ENCODE results near the gene CHAF1A. TPM values are rescaled to one million over a fixed set of nuclear protein-coding genes. Genes with fewer than 3 reads are reported as not detected.
A peak's percentile ranks its signal among the peaks of the same experiment; 100 is the strongest.

The CHAF1A gene
- total RNA-seq, 1 experiment from 2014 or later: 161 TPM

DNA sequence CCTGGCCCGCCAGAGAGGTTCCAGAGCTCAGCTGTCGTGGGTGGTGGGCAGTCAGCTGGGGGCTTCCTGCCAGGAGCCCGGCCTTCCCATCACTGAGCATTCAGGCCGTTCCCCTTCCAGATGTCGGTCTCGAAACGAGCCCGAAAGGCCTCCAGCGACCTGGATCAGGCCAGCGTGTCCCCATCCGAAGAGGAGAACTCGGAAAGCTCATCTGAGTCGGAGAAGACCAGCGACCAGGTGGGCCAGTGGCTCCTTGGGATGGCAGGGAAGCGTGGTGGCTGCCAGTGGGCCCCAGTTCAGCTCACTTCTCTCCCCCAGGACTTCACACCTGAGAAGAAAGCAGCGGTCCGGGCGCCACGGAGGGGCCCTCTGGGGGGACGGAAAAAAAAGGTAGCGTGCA lies 89.0 kb downstream of the CHAF1A start:
- ChIA-PET CTCF (no interaction called here), POLR2A (no interaction called here)
- Mint-ChIP-seq H3K36me3 (peaks cover 28% of the 10 kb centered on the region), H3K4me1 (no peaks in the 10 kb centered on the region), H3K27ac (no peak overlapping the region), H3K27me3 (ENCODE audit: low read depth) (no peaks in the 10 kb centered on the region), H3K4me3 (no peak overlapping the region), H3K9me3 (no peaks in the 10 kb centered on the region)
- TF ChIP-seq, protein P1, sequence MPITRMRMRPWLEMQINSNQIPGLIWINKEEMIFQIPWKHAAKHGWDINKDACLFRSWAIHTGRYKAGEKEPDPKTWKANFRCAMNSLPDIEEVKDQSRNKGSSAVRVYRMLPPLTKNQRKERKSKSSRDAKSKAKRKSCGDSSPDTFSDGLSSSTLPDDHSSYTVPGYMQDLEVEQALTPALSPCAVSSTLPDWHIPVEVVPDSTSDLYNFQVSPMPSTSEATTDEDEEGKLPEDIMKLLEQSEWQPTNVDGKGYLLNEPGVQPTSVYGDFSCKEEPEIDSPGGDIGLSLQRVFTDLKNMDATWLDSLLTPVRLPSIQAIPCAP (CRISPR knock-in tag; IDR thresholded peaks at IDR 0.05): no peak
- TF ChIP-seq, protein P2, sequence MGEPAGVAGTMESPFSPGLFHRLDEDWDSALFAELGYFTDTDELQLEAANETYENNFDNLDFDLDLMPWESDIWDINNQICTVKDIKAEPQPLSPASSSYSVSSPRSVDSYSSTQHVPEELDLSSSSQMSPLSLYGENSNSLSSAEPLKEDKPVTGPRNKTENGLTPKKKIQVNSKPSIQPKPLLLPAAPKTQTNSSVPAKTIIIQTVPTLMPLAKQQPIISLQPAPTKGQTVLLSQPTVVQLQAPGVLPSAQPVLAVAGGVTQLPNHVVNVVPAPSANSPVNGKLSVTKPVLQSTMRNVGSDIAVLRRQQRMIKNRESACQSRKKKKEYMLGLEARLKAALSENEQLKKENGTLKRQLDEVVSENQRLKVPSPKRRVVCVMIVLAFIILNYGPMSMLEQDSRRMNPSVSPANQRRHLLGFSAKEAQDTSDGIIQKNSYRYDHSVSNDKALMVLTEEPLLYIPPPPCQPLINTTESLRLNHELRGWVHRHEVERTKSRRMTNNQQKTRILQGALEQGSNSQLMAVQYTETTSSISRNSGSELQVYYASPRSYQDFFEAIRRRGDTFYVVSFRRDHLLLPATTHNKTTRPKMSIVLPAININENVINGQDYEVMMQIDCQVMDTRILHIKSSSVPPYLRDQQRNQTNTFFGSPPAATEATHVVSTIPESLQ (CRISPR knock-in tag; IDR thresholded peaks at IDR 0.05): no peak
- TF ChIP-seq CBFB (CRISPR knock-in tag; IDR thresholded peaks at IDR 0.05; ENCODE audit: low read depth) (no peak), GTF2I (CRISPR knock-in tag; conservative IDR thresholded peaks at IDR 0.05) (no peak)
- TF ChIP-seq, protein P3, sequence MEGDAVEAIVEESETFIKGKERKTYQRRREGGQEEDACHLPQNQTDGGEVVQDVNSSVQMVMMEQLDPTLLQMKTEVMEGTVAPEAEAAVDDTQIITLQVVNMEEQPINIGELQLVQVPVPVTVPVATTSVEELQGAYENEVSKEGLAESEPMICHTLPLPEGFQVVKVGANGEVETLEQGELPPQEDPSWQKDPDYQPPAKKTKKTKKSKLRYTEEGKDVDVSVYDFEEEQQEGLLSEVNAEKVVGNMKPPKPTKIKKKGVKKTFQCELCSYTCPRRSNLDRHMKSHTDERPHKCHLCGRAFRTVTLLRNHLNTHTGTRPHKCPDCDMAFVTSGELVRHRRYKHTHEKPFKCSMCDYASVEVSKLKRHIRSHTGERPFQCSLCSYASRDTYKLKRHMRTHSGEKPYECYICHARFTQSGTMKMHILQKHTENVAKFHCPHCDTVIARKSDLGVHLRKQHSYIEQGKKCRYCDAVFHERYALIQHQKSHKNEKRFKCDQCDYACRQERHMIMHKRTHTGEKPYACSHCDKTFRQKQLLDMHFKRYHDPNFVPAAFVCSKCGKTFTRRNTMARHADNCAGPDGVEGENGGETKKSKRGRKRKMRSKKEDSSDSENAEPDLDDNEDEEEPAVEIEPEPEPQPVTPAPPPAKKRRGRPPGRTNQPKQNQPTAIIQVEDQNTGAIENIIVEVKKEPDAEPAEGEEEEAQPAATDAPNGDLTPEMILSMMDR (IDR thresholded peaks at IDR 0.05): no peak
- TF ChIP-seq, protein P4, sequence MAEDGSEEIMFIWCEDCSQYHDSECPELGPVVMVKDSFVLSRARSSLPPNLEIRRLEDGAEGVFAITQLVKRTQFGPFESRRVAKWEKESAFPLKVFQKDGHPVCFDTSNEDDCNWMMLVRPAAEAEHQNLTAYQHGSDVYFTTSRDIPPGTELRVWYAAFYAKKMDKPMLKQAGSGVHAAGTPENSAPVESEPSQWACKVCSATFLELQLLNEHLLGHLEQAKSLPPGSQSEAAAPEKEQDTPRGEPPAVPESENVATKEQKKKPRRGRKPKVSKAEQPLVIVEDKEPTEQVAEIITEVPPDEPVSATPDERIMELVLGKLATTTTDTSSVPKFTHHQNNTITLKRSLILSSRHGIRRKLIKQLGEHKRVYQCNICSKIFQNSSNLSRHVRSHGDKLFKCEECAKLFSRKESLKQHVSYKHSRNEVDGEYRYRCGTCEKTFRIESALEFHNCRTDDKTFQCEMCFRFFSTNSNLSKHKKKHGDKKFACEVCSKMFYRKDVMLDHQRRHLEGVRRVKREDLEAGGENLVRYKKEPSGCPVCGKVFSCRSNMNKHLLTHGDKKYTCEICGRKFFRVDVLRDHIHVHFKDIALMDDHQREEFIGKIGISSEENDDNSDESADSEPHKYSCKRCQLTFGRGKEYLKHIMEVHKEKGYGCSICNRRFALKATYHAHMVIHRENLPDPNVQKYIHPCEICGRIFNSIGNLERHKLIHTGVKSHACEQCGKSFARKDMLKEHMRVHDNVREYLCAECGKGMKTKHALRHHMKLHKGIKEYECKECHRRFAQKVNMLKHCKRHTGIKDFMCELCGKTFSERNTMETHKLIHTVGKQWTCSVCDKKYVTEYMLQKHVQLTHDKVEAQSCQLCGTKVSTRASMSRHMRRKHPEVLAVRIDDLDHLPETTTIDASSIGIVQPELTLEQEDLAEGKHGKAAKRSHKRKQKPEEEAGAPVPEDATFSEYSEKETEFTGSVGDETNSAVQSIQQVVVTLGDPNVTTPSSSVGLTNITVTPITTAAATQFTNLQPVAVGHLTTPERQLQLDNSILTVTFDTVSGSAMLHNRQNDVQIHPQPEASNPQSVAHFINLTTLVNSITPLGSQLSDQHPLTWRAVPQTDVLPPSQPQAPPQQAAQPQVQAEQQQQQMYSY (CRISPR knock-in tag; IDR thresholded peaks at IDR 0.05): no peak
- TF ChIP-seq, protein P5, sequence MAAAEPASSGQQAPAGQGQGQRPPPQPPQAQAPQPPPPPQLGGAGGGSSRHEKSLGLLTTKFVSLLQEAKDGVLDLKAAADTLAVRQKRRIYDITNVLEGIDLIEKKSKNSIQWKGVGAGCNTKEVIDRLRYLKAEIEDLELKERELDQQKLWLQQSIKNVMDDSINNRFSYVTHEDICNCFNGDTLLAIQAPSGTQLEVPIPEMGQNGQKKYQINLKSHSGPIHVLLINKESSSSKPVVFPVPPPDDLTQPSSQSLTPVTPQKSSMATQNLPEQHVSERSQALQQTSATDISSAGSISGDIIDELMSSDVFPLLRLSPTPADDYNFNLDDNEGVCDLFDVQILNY (CRISPR knock-in tag; IDR thresholded peaks at IDR 0.05): no peak
- ATAC-seq: no peak
- no peak for DNase-seq (ENCODE audit: low spot score)

DNA sequence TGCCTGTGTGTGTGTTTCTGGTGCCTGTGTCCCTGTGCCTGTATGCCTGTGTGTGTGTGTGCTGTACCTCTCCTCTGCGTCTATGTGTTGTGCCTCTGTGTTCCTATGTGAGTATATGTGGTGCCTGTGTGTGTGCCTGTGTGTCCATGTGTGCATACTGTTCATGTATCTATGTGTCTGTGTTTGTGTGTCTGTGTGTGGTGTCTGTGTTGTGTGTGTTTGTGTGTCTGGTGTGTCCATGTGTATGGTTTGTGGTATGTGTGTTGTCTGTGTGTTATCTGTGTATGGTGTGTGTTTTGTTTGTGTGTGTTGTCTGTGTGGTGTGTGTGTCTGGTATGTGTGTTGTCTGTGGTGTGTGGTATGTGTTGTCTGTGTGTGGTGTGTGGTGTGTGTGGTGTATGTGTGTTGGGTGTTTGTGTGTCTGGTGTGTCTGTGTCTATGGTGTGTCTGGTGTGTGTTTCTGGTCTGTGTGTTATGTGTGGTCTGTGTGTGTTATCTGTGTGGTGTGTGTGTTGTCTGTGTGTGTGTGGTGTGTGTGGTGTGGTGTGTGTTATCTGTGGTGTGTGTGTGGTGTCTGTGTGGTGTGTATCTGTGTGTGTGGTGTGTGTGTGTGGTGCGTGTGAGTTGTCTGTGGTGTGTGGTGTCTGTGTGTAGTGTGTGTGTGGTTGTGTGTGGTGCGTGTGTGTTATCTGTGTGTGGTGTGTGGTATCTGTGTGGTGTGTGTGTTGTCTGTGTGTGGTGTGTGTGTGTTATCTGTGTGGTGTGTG lies 90.1 kb downstream of the CHAF1A start:
- Mint-ChIP-seq H3K4me3 (no peak overlapping the region), H3K27ac (no peak overlapping the region), H3K27me3 (ENCODE audit: low read depth) (no peaks in the 10 kb centered on the region), H3K4me1 (no peaks in the 10 kb centered on the region), H3K9me3 (no peaks in the 10 kb centered on the region), H3K36me3 (peaks cover 21% of the 10 kb centered on the region)
- ChIA-PET POLR2A (no interaction called here), CTCF (no interaction called here)
- ATAC-seq: no peak
- TF ChIP-seq NFE2L1 (CRISPR knock-in tag; IDR thresholded peaks at IDR 0.05): peak; percentile 24; the same call in 1 of the 2 replicates
- TF ChIP-seq, protein P6, sequence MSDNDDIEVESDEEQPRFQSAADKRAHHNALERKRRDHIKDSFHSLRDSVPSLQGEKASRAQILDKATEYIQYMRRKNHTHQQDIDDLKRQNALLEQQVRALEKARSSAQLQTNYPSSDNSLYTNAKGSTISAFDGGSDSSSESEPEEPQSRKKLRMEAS (CRISPR knock-in tag; IDR thresholded peaks at IDR 0.05): no peak
- DNase-seq (ENCODE audit: low spot score): no peak

Small RNAs within 50 kb of the gene (microRNA-seq; reads per million reads assigned to microRNA genes)
- 13.6 reads per million, percentile 32 among the genes with 10 or more reads in this experiment for gene MIR4746 (ENCODE audit: borderline number of aligned reads)

Other genes with a start within 250 kb of the CHAF1A start
- gene CREB3L3, start 249.0 kb upstream of the CHAF1A start, total RNA-seq (2021): 0.09 to 0.46 TPM in 2 of 3 replicates, not detected in the other
- 27.2 to 29.9 TPM (median 28.1 TPM) in 3 replicates for gene SIRT6, start 220.1 kb upstream of the CHAF1A start, total RNA-seq (2021)
- 11.3 to 15.0 TPM (median 14.8 TPM) in 3 replicates for gene ANKRD24, start 220.0 kb upstream of the CHAF1A start, total RNA-seq (2021)
- gene EBI3, start 173.1 kb upstream of the CHAF1A start, total RNA-seq (2021): 0.81 to 1.5 TPM (median 1.1 TPM) in 3 replicates
- gene YJU2, start 155.6 kb upstream of the CHAF1A start, total RNA-seq (2021): 24.3 to 26.5 TPM (median 25.2 TPM) in 3 replicates
- 2.0 to 3.6 TPM (median 3.4 TPM) in 3 replicates for gene SHD, start 123.4 kb upstream of the CHAF1A start, total RNA-seq (2021)
- 0.55 to 1.0 TPM (median 0.94 TPM) in 3 replicates for gene TMIGD2, start 100.3 kb upstream of the CHAF1A start, total RNA-seq (2021)
- 61.3 to 69.2 TPM (median 65.7 TPM) in 3 replicates for gene FSD1, start 98.0 kb upstream of the CHAF1A start, total RNA-seq (2021)
- gene STAP2, start 63.8 kb upstream of the CHAF1A start, total RNA-seq (2021): 18.2 to 21.1 TPM (median 20.2 TPM) in 3 replicates
- 28.3 to 37.7 TPM (median 37.4 TPM) in 3 replicates for gene MPND, start 59.1 kb upstream of the CHAF1A start, total RNA-seq (2021)
- gene SH3GL1, start 2.1 kb upstream of the CHAF1A start, total RNA-seq (2021): 89.4 to 109 TPM (median 89.7 TPM) in 3 replicates
- gene UBXN6, start 55.2 kb downstream of the CHAF1A start, total RNA-seq (2021): 34.8 to 39.8 TPM (median 38.8 TPM) in 3 replicates
- 111 to 116 TPM (median 115 TPM) in 3 replicates for gene HDGFL2, start 69.7 kb downstream of the CHAF1A start, total RNA-seq (2021)
- gene PLIN4, start 115.8 kb downstream of the CHAF1A start, total RNA-seq (2021): 0.35 to 0.62 TPM (median 0.57 TPM) in 3 replicates
- 3.3 to 4.2 TPM (median 3.9 TPM) in 3 replicates for gene PLIN5, start 132.6 kb downstream of the CHAF1A start, total RNA-seq (2021)
- 0.81 to 1.2 TPM (median 0.87 TPM) in 3 replicates for gene LRG1, start 137.4 kb downstream of the CHAF1A start, total RNA-seq (2021)
- gene SEMA6B, start 157.0 kb downstream of the CHAF1A start, total RNA-seq (2021): 45.1 to 52.1 TPM (median 49.1 TPM) in 3 replicates
- 8.3 to 8.7 TPM (median 8.6 TPM) in 3 replicates for gene TNFAIP8L1, start 236.9 kb downstream of the CHAF1A start, total RNA-seq (2021)